ENCODE data around the gene MYBPHL. TPM values are rescaled to one million over a fixed set of nuclear protein-coding genes. Genes with fewer than 3 reads are reported as not detected.

Gene MYBPHL
- total and polyA plus RNA-seq, 2 of the 13 experiments (the other 11 are each of a cell fraction or from before 2014, with no cell fraction given): 3.7 to 3.8 TPM

DNA sequence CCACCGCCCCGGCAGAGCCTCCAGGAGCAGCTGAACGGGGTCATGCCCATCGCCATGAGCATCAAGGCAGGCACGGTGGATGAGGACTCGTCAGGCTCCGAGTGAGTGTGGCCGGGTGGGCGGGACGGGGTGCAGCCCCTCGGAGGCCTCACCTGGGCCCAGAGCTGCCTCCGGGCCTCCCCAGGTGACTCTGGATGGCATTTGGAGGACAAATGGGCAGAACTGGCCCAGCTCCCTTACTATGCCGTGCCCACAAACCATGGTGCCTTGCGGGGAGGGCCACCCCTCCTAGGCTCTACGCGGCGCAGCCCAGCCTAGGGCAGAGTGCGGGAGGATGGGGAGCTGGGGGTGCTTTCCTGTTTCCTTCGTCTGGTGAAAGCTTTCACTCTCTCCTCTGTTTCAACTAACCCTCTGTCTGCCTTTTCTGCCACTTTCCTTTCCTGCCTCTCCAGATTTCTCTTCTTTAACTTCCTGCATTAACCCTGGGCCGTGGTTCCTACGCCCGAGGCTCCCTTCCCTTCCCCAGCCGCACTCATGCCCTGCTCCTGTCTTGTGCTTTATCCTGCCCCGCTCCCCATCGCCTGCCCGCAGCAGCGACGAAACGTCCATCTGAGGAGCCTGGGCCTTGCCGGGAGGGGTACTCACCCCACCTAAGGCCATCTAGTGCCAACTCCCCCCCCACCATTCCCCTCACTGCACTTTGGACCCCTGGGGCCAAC is 33.1 kb downstream of the MYBPHL start (continued):
- TF ChIP-seq, protein P1, sequence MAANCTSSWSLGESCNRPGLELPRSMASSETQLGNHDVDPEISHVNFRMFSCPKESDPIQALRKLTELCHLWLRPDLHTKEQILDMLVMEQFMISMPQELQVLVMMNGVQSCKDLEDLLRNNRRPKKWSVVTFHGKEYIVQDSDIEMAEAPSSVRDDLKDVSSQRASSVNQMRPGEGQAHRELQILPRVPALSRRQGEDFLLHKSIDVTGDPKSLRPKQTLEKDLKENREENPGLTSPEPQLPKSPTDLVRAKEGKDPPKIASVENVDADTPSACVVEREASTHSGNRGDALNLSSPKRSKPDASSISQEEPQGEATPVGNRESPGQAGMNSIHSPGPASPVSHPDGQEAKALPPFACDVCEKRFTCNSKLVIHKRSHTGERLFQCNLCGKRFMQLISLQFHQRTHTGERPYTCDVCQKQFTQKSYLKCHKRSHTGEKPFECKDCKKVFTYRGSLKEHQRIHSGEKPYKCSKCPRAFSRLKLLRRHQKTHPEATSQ (CRISPR knock-in tag; IDR thresholded peaks at IDR 0.05; ENCODE audit: borderline replicate concordance): no peak

DNA sequence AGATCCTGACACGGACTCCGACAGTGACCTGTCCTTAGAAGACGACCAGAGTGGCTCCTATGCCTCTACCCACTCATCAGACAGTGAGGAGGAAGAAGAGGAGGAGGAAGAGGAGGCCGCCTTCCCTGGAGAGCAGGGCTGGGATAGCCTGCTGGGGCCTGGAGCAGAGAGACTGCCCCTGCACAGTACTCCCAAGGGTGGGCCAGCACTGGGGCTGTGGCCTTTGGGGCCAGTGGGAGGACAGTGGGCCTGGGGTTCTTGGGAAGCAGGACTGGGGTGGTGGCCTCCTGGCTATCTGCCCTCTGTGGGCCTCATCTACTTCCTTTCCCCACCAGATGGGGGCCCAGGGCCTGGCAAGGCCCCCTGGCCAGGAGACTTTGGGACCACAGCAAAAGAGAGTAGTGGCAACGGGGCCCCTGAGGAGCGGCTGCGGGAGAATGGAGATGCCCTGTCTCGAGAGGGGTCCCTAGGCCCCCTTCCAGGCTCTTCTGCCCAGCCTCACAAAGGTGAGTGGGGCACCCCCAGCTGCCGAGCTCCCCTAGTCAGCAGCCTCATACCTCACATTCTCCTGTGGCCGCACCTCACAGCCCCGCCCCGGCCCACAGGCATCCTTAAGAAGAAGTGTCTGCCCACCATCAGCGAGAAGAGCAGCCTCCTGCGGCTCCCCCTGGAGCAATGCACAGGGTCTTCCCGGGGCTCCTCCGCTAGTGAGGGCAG is 33.8 kb downstream of the MYBPHL start:
- ATAC-seq: no peak
- H3K27ac ChIP-seq (ENCODE audit: extremely low read length, insufficient read depth, low read length): no peak overlapping the region
- POLR2A ChIA-PET: interaction anchor here (2.2 kb wide), 1 partner anchor 27 kb away, joined by 8 read pairs; no protein-coding TSS in a partner anchor
- CTCF ChIA-PET (ENCODE audit: low intra/inter-chr PET ratio, low total read pairs): no interaction called here
- 0 out of 2 replicates have a peak overlapping the region, but pooled peaks have one; percentile 6 for H3K9ac ChIP-seq (ENCODE audit: insufficient read depth, low read depth, low read length)
- BruUV-seq (replicated peaks): no TSS peak
- no peak for DNase-seq (ENCODE audit: low spot score)
- H3K79me2 ChIP-seq (ENCODE audit: insufficient read depth, low read length): no peaks in the 10 kb centered on the region
- H3K27me3 ChIP-seq (ENCODE audit: control insufficient read depth in 1 of 2, insufficient read depth in 2 of 2, low read length in 2 of 2): no peaks in the 10 kb centered on the region
- TF ChIP-seq ZFP36 (IDR thresholded peaks at IDR 0.05; ENCODE audit: borderline replicate concordance, low read depth, low read length, partially characterized antibody) (no peak), GATA4 (IDR thresholded peaks at IDR 0.05; ENCODE audit: borderline replicate concordance, low read depth) (no peak), ZC3H4 (CRISPR knock-in tag; IDR thresholded peaks at IDR 0.05; ENCODE audit: borderline replicate concordance) (no peak), ZNF33B (CRISPR knock-in tag; IDR thresholded peaks at IDR 0.05) (no peak), STAT5B (CRISPR knock-in tag; IDR thresholded peaks at IDR 0.05) (no peak), AHR (CRISPR knock-in tag; IDR thresholded peaks at IDR 0.05) (no peak)
- TF ChIP-seq, protein P2, sequence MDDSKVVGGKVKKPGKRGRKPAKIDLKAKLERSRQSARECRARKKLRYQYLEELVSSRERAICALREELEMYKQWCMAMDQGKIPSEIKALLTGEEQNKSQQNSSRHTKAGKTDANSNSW (CRISPR knock-in tag; IDR thresholded peaks at IDR 0.05; ENCODE audit: borderline replicate concordance): no peak
- TF ChIP-seq, protein P3, sequence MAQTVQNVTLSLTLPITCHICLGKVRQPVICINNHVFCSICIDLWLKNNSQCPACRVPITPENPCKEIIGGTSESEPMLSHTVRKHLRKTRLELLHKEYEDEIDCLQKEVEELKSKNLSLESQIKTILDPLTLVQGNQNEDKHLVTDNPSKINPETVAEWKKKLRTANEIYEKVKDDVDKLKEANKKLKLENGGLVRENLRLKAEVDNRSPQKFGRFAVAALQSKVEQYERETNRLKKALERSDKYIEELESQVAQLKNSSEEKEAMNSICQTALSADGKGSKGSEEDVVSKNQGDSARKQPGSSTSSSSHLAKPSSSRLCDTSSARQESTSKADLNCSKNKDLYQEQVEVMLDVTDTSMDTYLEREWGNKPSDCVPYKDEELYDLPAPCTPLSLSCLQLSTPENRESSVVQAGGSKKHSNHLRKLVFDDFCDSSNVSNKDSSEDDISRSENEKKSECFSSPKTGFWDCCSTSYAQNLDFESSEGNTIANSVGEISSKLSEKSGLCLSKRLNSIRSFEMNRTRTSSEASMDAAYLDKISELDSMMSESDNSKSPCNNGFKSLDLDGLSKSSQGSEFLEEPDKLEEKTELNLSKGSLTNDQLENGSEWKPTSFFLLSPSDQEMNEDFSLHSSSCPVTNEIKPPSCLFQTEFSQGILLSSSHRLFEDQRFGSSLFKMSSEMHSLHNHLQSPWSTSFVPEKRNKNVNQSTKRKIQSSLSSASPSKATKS (CRISPR knock-in tag; IDR thresholded peaks at IDR 0.05): no peak
- TF ChIP-seq, protein P4, sequence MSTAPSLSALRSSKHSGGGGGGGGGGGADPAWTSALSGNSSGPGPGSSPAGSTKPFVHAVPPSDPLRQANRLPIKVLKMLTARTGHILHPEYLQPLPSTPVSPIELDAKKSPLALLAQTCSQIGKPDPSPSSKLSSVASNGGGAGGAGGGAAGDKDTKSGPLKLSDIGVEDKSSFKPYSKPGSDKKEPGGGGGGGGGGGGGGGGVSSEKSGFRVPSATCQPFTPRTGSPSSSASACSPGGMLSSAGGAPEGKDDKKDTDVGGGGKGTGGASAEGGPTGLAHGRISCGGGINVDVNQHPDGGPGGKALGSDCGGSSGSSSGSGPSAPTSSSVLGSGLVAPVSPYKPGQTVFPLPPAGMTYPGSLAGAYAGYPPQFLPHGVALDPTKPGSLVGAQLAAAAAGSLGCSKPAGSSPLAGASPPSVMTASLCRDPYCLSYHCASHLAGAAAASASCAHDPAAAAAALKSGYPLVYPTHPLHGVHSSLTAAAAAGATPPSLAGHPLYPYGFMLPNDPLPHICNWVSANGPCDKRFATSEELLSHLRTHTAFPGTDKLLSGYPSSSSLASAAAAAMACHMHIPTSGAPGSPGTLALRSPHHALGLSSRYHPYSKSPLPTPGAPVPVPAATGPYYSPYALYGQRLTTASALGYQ (CRISPR knock-in tag; IDR thresholded peaks at IDR 0.05): no peak
- H3K9me3 ChIP-seq (ENCODE audit: low read length): no peaks in the 10 kb centered on the region
- 0 out of 5 replicates have a peak, but pooled peaks cover 2% of the 10 kb centered on the region in 2 experiments for H3K36me3 ChIP-seq (replicated peaks in 1 of 2; ENCODE audit: control insufficient read depth in 1 of 2, insufficient read depth in 2 of 2, low read length in 2 of 2)
- peaks cover 56% of the 10 kb centered on the region for H3K4me1 ChIP-seq (ENCODE audit: insufficient read depth, low read length)
- intact Hi-C loops (cut with micrococcal nuclease; ENCODE audit: unreplicated experiment): loop anchor here (10.0 kb wide), 1 partner anchor 72 kb away; no protein-coding TSS in a partner anchor
- in situ Hi-C loops (cut with HindIII; ENCODE audit: extremely low pct_ligation_motif_present, low pct_unique_long_range_greater_than_20kb): loop anchor here (5.0 kb wide), 1 partner anchor 49 kb away; no protein-coding TSS in a partner anchor
- H3K4me3 ChIP-seq (replicated peaks in 1 of 3; ENCODE audit: insufficient read depth in 1 of 3, low read depth in 2 of 3, low read length in 3 of 3): no peak overlapping the region
- no peak for FAIRE-seq
- H2AFZ ChIP-seq (ENCODE audit: low read length): no peak overlapping the region
- H4K20me1 ChIP-seq (ENCODE audit: insufficient read depth, low read length): no peaks in the 10 kb centered on the region
- H3K4me2 ChIP-seq (ENCODE audit: low read depth, low read length): no peak overlapping the region
- WGBS (ENCODE audit: low lambda C conversion rate): 92% methylated on average over 12 of the region's 16 CpGs
